ENCODE results near the gene FANK1. TPM values are rescaled to one million over a fixed set of nuclear protein-coding genes. Genes with fewer than 3 reads are reported as not detected.

Gene FANK1
- polyA plus RNA-seq, 1 of the 3 experiments (the other 2 are of a cell fraction), result 12.3 TPM

- Histone ChIP-seq H3K4me1 (ENCODE audit: control insufficient read depth in 1 of 2, insufficient read depth in 2 of 2, low read depth in 1 of 2, low read length in 1 of 2) (no peaks in the 10 kb centered on the region), H3K4me3 (ENCODE audit: low read depth in 2 of 2, low read length in 1 of 2) (no peak overlapping the region), H3K9ac (no peak overlapping the region), H3K4me2 (no peak overlapping the region), H3F3A (replicated peaks; ENCODE audit: insufficient read depth) (no peaks in the 10 kb centered on the region), H3K9me3 (peaks cover 6% of the 10 kb centered on the region; the same call in 1 of the 2 replicates), H4K20me1 (ENCODE audit: insufficient read depth) (no peaks in the 10 kb centered on the region), H3K27ac (ENCODE audit: low read depth in 2 of 2, low read length in 1 of 2) (no peak overlapping the region), H3K36me3 (replicated peaks in 1 of 2; ENCODE audit: control insufficient read depth in 1 of 2, insufficient read depth in 2 of 2, low read length in 1 of 2) (peaks cover 13 to 17% of the 10 kb centered on the region in 2 experiments), H3K79me2 (ENCODE audit: insufficient read depth) (no peaks in the 10 kb centered on the region), H2AFZ (ENCODE audit: low read depth) (no peak overlapping the region), H3K27me3 (ENCODE audit: insufficient read depth) (no peaks in the 10 kb centered on the region), H3K9me2 (no peaks in the 10 kb centered on the region)
- POLR2A ChIA-PET, result no interaction called here
- TF ChIP-seq SMC3 (IDR thresholded peaks at IDR 0.05; ENCODE audit: low read depth, low read length) (no peak), JUND (IDR thresholded peaks at IDR 0.05) (no peak), NRF1 (IDR thresholded peaks at IDR 0.05; ENCODE audit: low read depth, low read length) (no peak), NFIC (IDR thresholded peaks at IDR 0.05; ENCODE audit: borderline replicate concordance) (no peak), FOXM1 (IDR thresholded peaks at IDR 0.05; ENCODE audit: low read depth) (no peak), ELF1 (IDR thresholded peaks at IDR 0.05) (no peak), GABPA (IDR thresholded peaks at IDR 0.05; ENCODE audit: low read depth) (no peak), POLR2AphosphoS5 (IDR thresholded peaks at IDR 0.05; ENCODE audit: low read depth, low read length) (no peak)
- TF ChIP-seq, protein P1, sequence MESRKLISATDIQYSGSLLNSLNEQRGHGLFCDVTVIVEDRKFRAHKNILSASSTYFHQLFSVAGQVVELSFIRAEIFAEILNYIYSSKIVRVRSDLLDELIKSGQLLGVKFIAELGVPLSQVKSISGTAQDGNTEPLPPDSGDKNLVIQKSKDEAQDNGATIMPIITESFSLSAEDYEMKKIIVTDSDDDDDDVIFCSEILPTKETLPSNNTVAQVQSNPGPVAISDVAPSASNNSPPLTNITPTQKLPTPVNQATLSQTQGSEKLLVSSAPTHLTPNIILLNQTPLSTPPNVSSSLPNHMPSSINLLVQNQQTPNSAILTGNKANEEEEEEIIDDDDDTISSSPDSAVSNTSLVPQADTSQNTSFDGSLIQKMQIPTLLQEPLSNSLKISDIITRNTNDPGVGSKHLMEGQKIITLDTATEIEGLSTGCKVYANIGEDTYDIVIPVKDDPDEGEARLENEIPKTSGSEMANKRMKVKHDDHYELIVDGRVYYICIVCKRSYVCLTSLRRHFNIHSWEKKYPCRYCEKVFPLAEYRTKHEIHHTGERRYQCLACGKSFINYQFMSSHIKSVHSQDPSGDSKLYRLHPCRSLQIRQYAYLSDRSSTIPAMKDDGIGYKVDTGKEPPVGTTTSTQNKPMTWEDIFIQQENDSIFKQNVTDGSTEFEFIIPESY (IDR thresholded peaks at IDR 0.05; ENCODE audit: borderline replicate concordance, low read depth), result no peak
- TF ChIP-seq, protein P2, sequence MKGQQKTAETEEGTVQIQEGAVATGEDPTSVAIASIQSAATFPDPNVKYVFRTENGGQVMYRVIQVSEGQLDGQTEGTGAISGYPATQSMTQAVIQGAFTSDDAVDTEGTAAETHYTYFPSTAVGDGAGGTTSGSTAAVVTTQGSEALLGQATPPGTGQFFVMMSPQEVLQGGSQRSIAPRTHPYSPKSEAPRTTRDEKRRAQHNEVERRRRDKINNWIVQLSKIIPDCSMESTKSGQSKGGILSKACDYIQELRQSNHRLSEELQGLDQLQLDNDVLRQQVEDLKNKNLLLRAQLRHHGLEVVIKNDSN (IDR thresholded peaks at IDR 0.05; ENCODE audit: borderline replicate concordance, low read depth), result no peak
- CTCF ChIA-PET, result no interaction called here
- no peak for DNase-seq
- WGBS (ENCODE audit: low lambda C conversion rate), result 77% methylated on average over 3 of the region's 3 CpGs
Observed at GRCh38 chr10:126029999-126030398, 133.6 kb downstream of the FANK1 start.

GRCh38 chr10:126034586-126034985 is 138.2 kb downstream of the FANK1 start:
- Histone ChIP-seq H4K20me1 (ENCODE audit: insufficient read depth) (no peaks in the 10 kb centered on the region), H2AFZ (ENCODE audit: low read depth) (no peak overlapping the region), H3K79me2 (ENCODE audit: insufficient read depth) (no peaks in the 10 kb centered on the region), H3K27me3 (ENCODE audit: insufficient read depth) (no peaks in the 10 kb centered on the region), H3K4me1 (ENCODE audit: control insufficient read depth in 1 of 2, insufficient read depth in 2 of 2, low read depth in 1 of 2, low read length in 1 of 2) (no peaks in the 10 kb centered on the region), H3K9me2 (no peaks in the 10 kb centered on the region), H3K4me3 (ENCODE audit: low read depth in 2 of 2, low read length in 1 of 2) (no peak overlapping the region), H3K9ac (no peak overlapping the region), H3K27ac (ENCODE audit: low read depth in 2 of 2, low read length in 1 of 2) (no peak overlapping the region), H3K4me2 (no peak overlapping the region), H3F3A (replicated peaks; ENCODE audit: insufficient read depth) (no peaks in the 10 kb centered on the region), H3K9me3 (peaks cover 7% of the 10 kb centered on the region; the same call in 1 of the 2 replicates), H3K36me3 (replicated peaks in 1 of 2; ENCODE audit: control insufficient read depth in 1 of 2, insufficient read depth in 2 of 2, low read length in 1 of 2) (peaks cover 22 to 24% of the 10 kb centered on the region in 2 experiments)
- ChIA-PET POLR2A (no interaction called here), CTCF (no interaction called here)
- no peak for DNase-seq
- no peak for TF ChIP-seq SMC3 (IDR thresholded peaks at IDR 0.05; ENCODE audit: low read depth, low read length)
- no peak for TF ChIP-seq TCF12 (IDR thresholded peaks at IDR 0.05)
- TF ChIP-seq MXI1 (IDR thresholded peaks at IDR 0.05; ENCODE audit: low read depth, low read length), result no peak
- TF ChIP-seq FOXM1 (IDR thresholded peaks at IDR 0.05; ENCODE audit: low read depth), result no peak
- TF ChIP-seq GABPA (IDR thresholded peaks at IDR 0.05; ENCODE audit: low read depth), result no peak
- TF ChIP-seq, protein P1 (IDR thresholded peaks at IDR 0.05; ENCODE audit: borderline replicate concordance, low read depth), result no peak
- no peak for TF ChIP-seq JUND (IDR thresholded peaks at IDR 0.05)
- no peak for TF ChIP-seq ELF1 (IDR thresholded peaks at IDR 0.05)
- WGBS (ENCODE audit: low lambda C conversion rate), result 82% methylated on average over 2 of the region's 2 CpGs

Data from SK-N-SH (cell line).